Measurements from ENCODE around the gene ADCYAP1R1. TPM values are rescaled to one million over a fixed set of nuclear protein-coding genes. Genes with fewer than 3 reads are reported as not detected.

Gene ADCYAP1R1
- total and polyA plus RNA-seq, 2 donors (not counting 1 experiment from before 2014, with no cell fraction given): not detected

- no peak overlapping the region for H3K4me2 ChIP-seq (replicated peaks; ENCODE audit: low read depth, low read length, poor library complexity, severe bottlenecking)
- ChIA-PET CTCF (interaction anchor here (0.8 to 7.8 kb wide), 9 partner anchors 11 to 324 kb away, joined by 4 to 65 read pairs (median 9); no protein-coding TSS in a partner anchor), POLR2A (no interaction called here)
- H3K9me3 ChIP-seq (ENCODE audit: control extremely low read depth in 1 of 3, control insufficient read depth in 2 of 3, insufficient read depth in 1 of 3, low read length in 2 of 3): no peaks in the 10 kb centered on the region
- Mint-ChIP-seq H3K27me3 (peaks cover 16% of the 10 kb centered on the region), H3K27ac (no peak overlapping the region), H3K4me3 (no peak overlapping the region), H3K9me3 (ENCODE audit: insufficient read depth) (no peaks in the 10 kb centered on the region), H3K4me1 (no peaks in the 10 kb centered on the region)
- no peak overlapping the region for H3K4me3 ChIP-seq (ENCODE audit: control extremely low read depth in 1 of 5, extremely low read depth in 1 of 5, insufficient read depth in 1 of 5, low read depth in 2 of 5, low read length in 4 of 5)
- DNase-seq (no peak), ATAC-seq (ENCODE audit: low read depth) (no peak)
- WGBS (ENCODE audit: insufficient coverage): 87% methylated on average over 6 of the region's 6 CpGs
- TF ChIP-seq CTCF (IDR thresholded peaks at IDR 0.05) (no peak), EZH2 (IDR thresholded peaks at IDR 0.05; ENCODE audit: borderline replicate concordance, insufficient read depth, low read depth, low read length, poor library complexity, severe bottlenecking) (no peak)
- H3K9ac ChIP-seq (ENCODE audit: low read length): no peak overlapping the region
- no peaks in the 10 kb centered on the region for H3K79me2 ChIP-seq (ENCODE audit: control insufficient read depth, insufficient read depth, low read length)
- no peak overlapping the region for H2AFZ ChIP-seq (ENCODE audit: insufficient read depth, low read depth, low read length, poor library complexity, severe bottlenecking)
- intact Hi-C loops (cut with micrococcal nuclease): loop anchor here (2.0 kb wide), 1 partner anchor 141 kb away; no protein-coding TSS in a partner anchor
- H3K36me3 ChIP-seq (replicated peaks in 1 of 2; ENCODE audit: control extremely low read depth in 1 of 2, control insufficient read depth in 1 of 2, extremely low read depth in 1 of 2, insufficient read depth in 2 of 2, low read length in 1 of 2): no peaks in the 10 kb centered on the region
- H4K20me1 ChIP-seq (ENCODE audit: control insufficient read depth, insufficient read depth, low read length, poor library complexity, severe bottlenecking): no peaks in the 10 kb centered on the region
- no peak overlapping the region for H3K27ac ChIP-seq (ENCODE audit: low read length in 2 of 2)
- no peaks in the 10 kb centered on the region for H3K27me3 ChIP-seq (replicated peaks in 1 of 4; ENCODE audit: control extremely low read depth in 1 of 4, control insufficient read depth in 3 of 4, insufficient read depth in 4 of 4, low read length in 3 of 4)
- no peaks in the 10 kb centered on the region for H3K4me1 ChIP-seq (ENCODE audit: control insufficient read depth in 2 of 2, insufficient read depth in 2 of 2, low read length in 2 of 2)
Observed at GRCh38 chr7:31123321-31123720, 71.2 kb downstream of the ADCYAP1R1 start.

GRCh38 chr7:31123726-31124125 lies 71.6 kb downstream of the ADCYAP1R1 start:
- Histone ChIP-seq H3K27me3 (replicated peaks in 1 of 4; ENCODE audit: control extremely low read depth in 1 of 4, control insufficient read depth in 3 of 4, insufficient read depth in 4 of 4, low read length in 3 of 4) (no peaks in the 10 kb centered on the region), H3K4me3 (ENCODE audit: control extremely low read depth in 1 of 5, extremely low read depth in 1 of 5, insufficient read depth in 1 of 5, low read depth in 2 of 5, low read length in 4 of 5) (no peak overlapping the region), H3K4me1 (ENCODE audit: control insufficient read depth in 2 of 2, insufficient read depth in 2 of 2, low read length in 2 of 2) (no peaks in the 10 kb centered on the region), H2AFZ (ENCODE audit: insufficient read depth, low read depth, low read length, poor library complexity, severe bottlenecking) (no peak overlapping the region), H3K27ac (ENCODE audit: low read length in 2 of 2) (no peak overlapping the region), H3K36me3 (replicated peaks in 1 of 2; ENCODE audit: control extremely low read depth in 1 of 2, control insufficient read depth in 1 of 2, extremely low read depth in 1 of 2, insufficient read depth in 2 of 2, low read length in 1 of 2) (no peaks in the 10 kb centered on the region), H3K9me3 (ENCODE audit: control extremely low read depth in 1 of 3, control insufficient read depth in 2 of 3, insufficient read depth in 1 of 3, low read length in 2 of 3) (no peaks in the 10 kb centered on the region), H3K4me2 (replicated peaks; ENCODE audit: low read depth, low read length, poor library complexity, severe bottlenecking) (no peak overlapping the region), H4K20me1 (ENCODE audit: control insufficient read depth, insufficient read depth, low read length, poor library complexity, severe bottlenecking) (no peaks in the 10 kb centered on the region), H3K79me2 (ENCODE audit: control insufficient read depth, insufficient read depth, low read length) (no peaks in the 10 kb centered on the region), H3K9ac (ENCODE audit: low read length) (no peak overlapping the region)
- no peaks in the 10 kb centered on the region for H3K9me3 Mint-ChIP-seq (ENCODE audit: insufficient read depth)
- no peak for ATAC-seq (ENCODE audit: low read depth)
- intact Hi-C loops (cut with micrococcal nuclease): loop anchor here (2.0 kb wide), 1 partner anchor 141 kb away; no protein-coding TSS in a partner anchor
- no peak for DNase-seq
- no peak for TF ChIP-seq EZH2 (IDR thresholded peaks at IDR 0.05; ENCODE audit: borderline replicate concordance, insufficient read depth, low read depth, low read length, poor library complexity, severe bottlenecking)
- no peak for TF ChIP-seq CTCF (IDR thresholded peaks at IDR 0.05)
- no peak overlapping the region for H3K4me3 Mint-ChIP-seq
- H3K4me1 Mint-ChIP-seq: no peaks in the 10 kb centered on the region
- WGBS (ENCODE audit: insufficient coverage): 100% methylated on average over 1 of the region's 2 CpGs
- ChIA-PET POLR2A (no interaction called here), CTCF (interaction anchor here (0.7 to 7.8 kb wide), 4 partner anchors 11 to 156 kb away, joined by 3 to 65 read pairs (median 8); no protein-coding TSS in a partner anchor)
- peaks cover 16% of the 10 kb centered on the region for H3K27me3 Mint-ChIP-seq
- H3K27ac Mint-ChIP-seq: no peak overlapping the region
